Measurements from ENCODE around the gene SCYGR3.
"Not testable (repeated sequence)": the region's sequence is repeated elsewhere in the genome, so short reads cannot be mapped to it uniquely, and the experiment has no call there.

The SCYGR3 gene

GRCh38 chr2:227613272-227613660, 1.4 kb downstream of the SCYGR3 start:
- no peak for DNase-seq (ENCODE audit: low read depth)

GRCh38 chr2:227612546-227613271, 1.9 kb downstream of the SCYGR3 start:
- no peak for DNase-seq (ENCODE audit: low read depth)

GRCh38 chr2:227610123-227610522, 4.5 kb downstream of the SCYGR3 start:
- no peak for DNase-seq (ENCODE audit: low read depth)

GRCh38 chr2:227608561-227609338, 5.9 kb downstream of the SCYGR3 start:
- DNase-seq (ENCODE audit: low read depth): no peak

- DNase-seq (ENCODE audit: low read depth): no peak
Measured at GRCh38 chr2:227607941-227608340, 6.7 kb downstream of the SCYGR3 start.

- DNase-seq (ENCODE audit: low read depth): no peak
Measured at GRCh38 chr2:227606476-227606875, 8.2 kb downstream of the SCYGR3 start.

- DNase-seq (ENCODE audit: low read depth): no peak
Measured at GRCh38 chr2:227602358-227602757, 12.3 kb downstream of the SCYGR3 start.

GRCh38 chr2:227598835-227599503, 15.7 kb downstream of the SCYGR3 start, which contains the start of gene SCYGR2:
Gene SCYGR2, plus strand, starts transcription at chr2:227598893. Its CDS starts 0 bp downstream, at chr2:227598893.
- not testable (repeated sequence) for DNase-seq (ENCODE audit: low read depth)

GRCh38 chr2:227597998-227598397, 16.6 kb downstream of the SCYGR3 start:
- no peak for DNase-seq (ENCODE audit: low read depth)

GRCh38 chr2:227597036-227597435, 17.6 kb downstream of the SCYGR3 start:
- no peak for DNase-seq (ENCODE audit: low read depth)

GRCh38 chr2:227595797-227596196, 18.8 kb downstream of the SCYGR3 start:
- no peak for DNase-seq (ENCODE audit: low read depth)

GRCh38 chr2:227592694-227593387, 21.8 kb downstream of the SCYGR3 start:
- DNase-seq (ENCODE audit: low read depth): no peak

- no peak for DNase-seq (ENCODE audit: low read depth)
Measured at GRCh38 chr2:227582369-227582768, 32.3 kb downstream of the SCYGR3 start.

- no peak for DNase-seq (ENCODE audit: low read depth)
Measured at GRCh38 chr2:227579791-227580190, 34.8 kb downstream of the SCYGR3 start.

- no peak for DNase-seq (ENCODE audit: low read depth)
Measured at GRCh38 chr2:227578642-227579041, 36.0 kb downstream of the SCYGR3 start.

- no peak for DNase-seq (ENCODE audit: low read depth)
Measured at GRCh38 chr2:227577555-227577954, 37.1 kb downstream of the SCYGR3 start.

- no peak for DNase-seq (ENCODE audit: low read depth)
Measured at GRCh38 chr2:227576812-227577211, 37.8 kb downstream of the SCYGR3 start.

- no peak for DNase-seq (ENCODE audit: low read depth)
Measured at GRCh38 chr2:227576110-227576509, 38.5 kb downstream of the SCYGR3 start.

GRCh38 chr2:227570615-227571014, 44.0 kb downstream of the SCYGR3 start:
- DNase-seq (ENCODE audit: low read depth): no peak

GRCh38 chr2:227568852-227569169, 45.8 kb downstream of the SCYGR3 start:
- DNase-seq (ENCODE audit: low read depth): no peak

GRCh38 chr2:227566012-227566411, 48.6 kb downstream of the SCYGR3 start:
- DNase-seq (ENCODE audit: low read depth): no peak

- DNase-seq (ENCODE audit: low read depth): no peak
Measured at GRCh38 chr2:227565080-227565479, 49.6 kb downstream of the SCYGR3 start.

Measured in T-helper 22 cell (primary cell).